ENCODE results near the gene TMEM223.
A peak's percentile ranks its signal among the peaks of the same experiment; 100 is the strongest.
"Not testable (repeated sequence)": the region's sequence is repeated elsewhere in the genome, so short reads cannot be mapped to it uniquely, and the experiment has no call there.

Gene TMEM223

DNA sequence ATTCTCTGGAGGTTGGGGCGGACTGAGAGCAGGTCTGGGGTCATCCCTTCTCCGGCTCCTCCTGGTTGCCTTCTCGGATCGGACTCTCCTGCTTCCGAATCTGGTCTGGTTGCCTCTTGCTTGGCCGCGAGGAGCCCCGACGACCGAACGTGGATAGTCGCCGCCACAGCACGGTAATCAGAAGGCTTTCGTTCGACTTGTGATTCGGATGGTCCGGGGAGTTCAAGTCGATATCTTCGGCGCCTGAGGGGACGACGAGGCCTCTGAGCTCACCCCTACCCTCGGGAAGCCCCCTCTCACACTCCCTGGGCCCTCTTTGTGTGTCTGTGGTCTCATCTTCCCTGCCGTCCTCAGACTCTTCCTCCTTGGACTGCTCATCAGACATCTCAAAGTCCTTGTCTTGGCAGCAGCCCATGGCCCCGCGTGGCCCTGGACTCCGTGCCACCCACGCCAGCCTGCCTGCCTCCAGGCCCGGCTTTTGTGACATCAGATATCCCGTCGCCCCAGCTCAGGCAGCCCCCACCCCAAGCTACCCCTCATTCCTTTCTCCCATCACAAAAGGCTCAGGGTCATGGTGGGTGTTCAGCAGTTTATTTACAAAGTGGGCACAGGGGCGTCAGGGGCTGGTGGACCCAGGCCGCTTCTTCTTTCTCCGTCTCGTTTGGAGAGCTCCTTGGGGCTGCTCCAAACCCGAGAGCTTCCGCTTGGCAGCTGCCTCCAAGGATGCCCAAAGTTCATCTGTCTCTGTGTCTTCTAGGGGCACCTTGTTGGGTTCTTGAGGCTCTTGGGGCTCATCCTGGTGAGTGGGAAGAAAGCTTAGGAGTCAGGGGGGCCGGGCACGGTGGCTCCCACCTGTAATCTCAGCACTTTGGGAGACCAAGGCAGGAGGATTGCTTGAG is 40.8 kb upstream of the TMEM223 start, which contains the start of gene TEX54:
Gene TEX54 (minus strand): TSS at position 506 of the 899 bp plus-strand sequence.
- H3K4me3 ChIP-seq (IDR thresholded peaks at IDR 0.05; ENCODE audit: insufficient read depth, low read depth, low read length), result peak within 1 kb of the TSS; percentile 31
- no peaks in the 10 kb centered on the region for H3K27me3 ChIP-seq (ENCODE audit: insufficient read depth, low read depth)
- peaks cover 55% of the 10 kb centered on the region for H3K79me2 ChIP-seq (ENCODE audit: insufficient read depth, low read depth)
- peaks cover 52% of the 10 kb centered on the region for H3K4me1 ChIP-seq (ENCODE audit: low read depth, poor library complexity, severe bottlenecking)
- H2AFZ ChIP-seq (ENCODE audit: low read depth), result peak within 1 kb of the TSS; percentile 69
- no peaks in the 10 kb centered on the region for H4K20me1 ChIP-seq (ENCODE audit: insufficient read depth)
- peak within 1 kb of the TSS; percentile 93 for H3K9ac ChIP-seq
- no peak for TF ChIP-seq CTCF (conservative IDR thresholded peaks at IDR 0.05; ENCODE audit: low read depth, low read length)
- H3K27ac ChIP-seq, result peak within 1 kb of the TSS; percentile 80
- H3K4me2 ChIP-seq, result peak within 1 kb of the TSS; percentile 75
- peaks cover 6% of the 10 kb centered on the region; the same call in 1 of the 2 replicates for H3K36me3 ChIP-seq (ENCODE audit: insufficient read depth)

- H3K27me3 ChIP-seq (ENCODE audit: insufficient read depth, low read depth), result no peaks in the 10 kb centered on the region
- H3K4me2 ChIP-seq, result peak within 1 kb of the TSS; percentile 75
- peak within 1 kb of the TSS; percentile 93 for H3K9ac ChIP-seq
- H3K36me3 ChIP-seq (ENCODE audit: insufficient read depth), result no peaks in the 10 kb centered on the region; the same call in 1 of the 2 replicates
- peak within 1 kb of the TSS; percentile 69 for H2AFZ ChIP-seq (ENCODE audit: low read depth)
- H3K4me3 ChIP-seq (IDR thresholded peaks at IDR 0.05; ENCODE audit: insufficient read depth, low read depth, low read length), result peak within 1 kb of the TSS; percentile 31
- no peaks in the 10 kb centered on the region for H4K20me1 ChIP-seq (ENCODE audit: insufficient read depth)
- TF ChIP-seq CTCF (conservative IDR thresholded peaks at IDR 0.05; ENCODE audit: low read depth, low read length), result no peak
- H3K79me2 ChIP-seq (ENCODE audit: insufficient read depth, low read depth), result peaks cover 47% of the 10 kb centered on the region
- H3K4me1 ChIP-seq (ENCODE audit: low read depth, poor library complexity, severe bottlenecking), result peaks cover 45% of the 10 kb centered on the region
- H3K27ac ChIP-seq, result peak within 1 kb of the TSS; percentile 80
Measured at GRCh38 chr11:62831520-62832335, 39.9 kb upstream of the TMEM223 start, which contains the start of gene STX5. Gene STX5, minus strand, starts transcription at chr11:62832051. Its CDS starts 808 bp downstream, at chr11:62831243.

DNA sequence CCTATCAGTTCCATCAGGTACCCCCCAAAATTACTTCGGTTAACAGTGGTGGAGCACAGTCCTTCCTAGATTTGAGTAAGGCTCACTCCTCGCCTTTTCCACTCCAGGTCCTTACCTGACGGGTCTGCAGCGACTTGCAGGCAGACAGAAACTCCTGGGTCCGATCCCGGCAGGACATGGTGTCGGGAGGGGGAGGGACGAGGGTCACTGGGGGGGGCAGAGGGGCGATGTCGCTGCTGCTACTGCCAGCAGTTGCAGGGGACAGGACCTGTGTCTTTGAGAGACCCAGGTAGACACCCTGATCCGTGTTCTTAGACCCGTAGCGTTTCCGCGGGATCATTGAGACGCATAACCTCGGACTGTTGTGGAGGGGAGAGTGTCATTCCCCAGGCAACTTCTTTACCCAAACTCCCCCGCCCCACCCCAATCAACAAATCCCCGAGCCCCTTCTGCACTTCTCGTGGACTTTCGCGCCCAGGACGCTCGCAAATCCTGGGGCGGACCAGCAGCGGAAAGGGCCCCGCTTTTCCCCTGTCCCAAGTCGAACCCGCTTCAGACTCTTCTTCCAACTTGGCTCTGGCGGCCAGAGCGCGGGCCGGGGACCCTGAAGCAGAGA is 39.2 kb upstream of the TMEM223 start:
- no peaks in the 10 kb centered on the region for H4K20me1 ChIP-seq (ENCODE audit: insufficient read depth)
- H3K4me3 ChIP-seq (IDR thresholded peaks at IDR 0.05; ENCODE audit: insufficient read depth, low read depth, low read length), result peak overlapping the region; percentile 31
- no peak for TF ChIP-seq CTCF (conservative IDR thresholded peaks at IDR 0.05; ENCODE audit: low read depth, low read length)
- no peaks in the 10 kb centered on the region for H3K27me3 ChIP-seq (ENCODE audit: insufficient read depth, low read depth)
- H3K4me1 ChIP-seq (ENCODE audit: low read depth, poor library complexity, severe bottlenecking), result peaks cover 38% of the 10 kb centered on the region
- peak overlapping the region; percentile 80; the same call in 1 of the 2 replicates for H3K27ac ChIP-seq
- H3K9ac ChIP-seq, result peak overlapping the region; percentile 93
- peak overlapping the region; percentile 69 for H2AFZ ChIP-seq (ENCODE audit: low read depth)
- no peaks in the 10 kb centered on the region; the same call in 1 of the 2 replicates for H3K36me3 ChIP-seq (ENCODE audit: insufficient read depth)
- peaks cover 40% of the 10 kb centered on the region for H3K79me2 ChIP-seq (ENCODE audit: insufficient read depth, low read depth)
- peak overlapping the region; percentile 50 for H3K4me2 ChIP-seq

DNA sequence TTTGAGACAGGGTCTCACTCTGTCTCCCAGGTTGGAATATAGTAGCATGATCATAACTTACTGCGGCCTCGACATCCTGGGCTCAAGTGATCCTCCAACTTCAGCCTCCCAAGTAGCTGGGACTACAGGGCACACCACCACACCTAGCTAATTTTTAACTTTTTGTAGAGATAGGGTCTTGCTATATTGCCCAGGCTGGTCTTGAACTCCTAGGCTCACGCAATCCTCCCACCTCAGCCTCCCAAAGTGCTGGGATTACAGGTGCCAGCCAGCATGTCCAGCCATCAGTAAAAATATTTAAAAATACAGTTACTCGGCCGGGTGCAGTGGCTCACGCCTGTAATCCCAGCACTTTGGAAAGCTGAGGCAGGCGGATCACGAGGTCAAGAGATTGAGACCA is 36.3 kb upstream of the TMEM223 start:
- peaks cover 30% of the 10 kb centered on the region for H3K79me2 ChIP-seq (ENCODE audit: insufficient read depth, low read depth)
- not testable (repeated sequence) for H4K20me1 ChIP-seq (ENCODE audit: insufficient read depth); H3K9ac ChIP-seq; H2AFZ ChIP-seq (ENCODE audit: low read depth); H3K27ac ChIP-seq; H3K4me2 ChIP-seq; H3K36me3 ChIP-seq (ENCODE audit: insufficient read depth); H3K27me3 ChIP-seq (ENCODE audit: insufficient read depth, low read depth); H3K4me3 ChIP-seq (IDR thresholded peaks at IDR 0.05; ENCODE audit: insufficient read depth, low read depth, low read length)
- H3K4me1 ChIP-seq (ENCODE audit: low read depth, poor library complexity, severe bottlenecking), result peaks cover 22% of the 10 kb centered on the region

Measured in KMS-11 (cell line).